HG02885 (cell line): ENCODE measurements around the gene LIG1.
A peak's percentile ranks its signal among the peaks of the same experiment; 100 is the strongest.

Experiments used
- ATAC-seq: cut with Tn5 transposase; IDR thresholded peaks from one replicate; pipeline ENCODE4 v1.9.1; 2021; ENCODE audit warnings: mild to moderate bottlenecking; ENCODE audit not compliant: unreplicated experiment, poor library complexity

LIG1 gene

DNA sequence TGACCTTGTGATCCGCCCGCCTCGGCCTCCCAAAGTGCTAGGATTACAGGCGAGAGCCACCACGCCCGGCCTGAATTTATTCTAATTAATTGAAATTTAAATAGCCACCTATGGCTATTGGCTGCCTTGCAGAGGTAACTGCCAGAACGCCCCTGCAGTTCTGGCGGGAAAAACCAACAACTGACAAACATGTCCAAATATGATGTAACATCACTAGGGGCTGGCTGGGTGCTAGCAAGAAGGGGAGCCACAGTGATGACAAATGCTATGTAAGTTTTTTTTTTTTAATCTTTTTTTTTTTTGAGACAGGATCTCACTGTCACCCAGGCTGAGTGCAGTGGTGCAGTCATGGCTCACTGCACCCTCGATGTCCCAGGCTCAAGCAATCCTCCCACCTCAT is 13.2 kb upstream of the LIG1 start:
- no peak for ATAC-seq

- ATAC-seq = no peak
Measured at GRCh38 chr19:48182434-48182833, 12.3 kb upstream of the LIG1 start.

- no peak for ATAC-seq
Measured at GRCh38 chr19:48181505-48181904, 11.4 kb upstream of the LIG1 start.

- no peak for ATAC-seq
Measured at GRCh38 chr19:48176226-48176625, 6.1 kb upstream of the LIG1 start.

- no peak for ATAC-seq
Measured at GRCh38 chr19:48175578-48175977, 5.4 kb upstream of the LIG1 start.

DNA sequence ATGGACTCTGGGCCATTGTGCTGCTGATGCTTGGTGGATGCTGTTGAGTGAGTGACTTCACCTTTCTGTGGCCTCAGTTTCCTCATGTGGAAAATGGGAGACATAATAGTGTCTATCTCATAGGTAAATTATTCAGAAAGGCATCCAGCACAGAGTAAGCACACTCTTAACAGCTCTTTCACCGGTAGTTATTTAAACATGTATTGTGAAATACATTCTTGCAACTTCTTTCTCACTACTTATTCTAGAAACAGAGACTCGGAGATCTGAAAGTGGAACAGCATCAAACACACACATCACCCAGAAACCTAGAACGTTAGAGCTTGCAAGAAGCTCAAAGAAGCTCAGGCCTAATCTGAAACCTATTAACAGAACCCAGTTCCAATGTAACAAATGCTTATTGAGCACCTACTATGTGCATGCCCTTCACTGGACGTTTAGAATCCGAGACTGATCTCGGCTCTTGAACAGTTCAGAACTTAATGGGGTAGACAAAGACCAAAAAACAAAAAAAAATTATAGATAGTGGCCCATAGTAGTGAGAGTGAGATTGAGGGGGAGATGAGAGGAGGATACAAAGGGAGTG is 4.4 kb upstream of the LIG1 start:
- ATAC-seq = no peak

DNA sequence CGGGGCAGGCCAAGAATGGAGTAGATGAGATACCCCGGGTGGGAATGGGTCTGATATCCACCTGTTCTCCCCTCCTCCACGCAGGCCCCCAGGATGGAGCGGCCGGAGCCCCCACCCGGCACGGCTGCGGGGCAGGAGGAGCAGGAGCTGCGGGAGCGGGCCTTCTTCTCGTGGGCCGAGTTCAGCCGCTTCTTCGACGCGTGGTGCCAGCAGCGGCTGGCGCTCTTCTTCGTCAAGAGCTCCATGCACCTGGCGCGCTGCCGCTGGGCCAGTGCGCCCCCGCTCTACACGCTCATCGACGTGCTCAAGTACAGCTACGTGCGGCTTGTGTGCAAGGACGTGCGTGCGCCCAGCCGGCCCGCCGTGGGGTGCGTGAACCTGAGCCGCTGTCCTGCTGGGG is 1.6 kb upstream of the LIG1 start:
- no peak for ATAC-seq

DNA sequence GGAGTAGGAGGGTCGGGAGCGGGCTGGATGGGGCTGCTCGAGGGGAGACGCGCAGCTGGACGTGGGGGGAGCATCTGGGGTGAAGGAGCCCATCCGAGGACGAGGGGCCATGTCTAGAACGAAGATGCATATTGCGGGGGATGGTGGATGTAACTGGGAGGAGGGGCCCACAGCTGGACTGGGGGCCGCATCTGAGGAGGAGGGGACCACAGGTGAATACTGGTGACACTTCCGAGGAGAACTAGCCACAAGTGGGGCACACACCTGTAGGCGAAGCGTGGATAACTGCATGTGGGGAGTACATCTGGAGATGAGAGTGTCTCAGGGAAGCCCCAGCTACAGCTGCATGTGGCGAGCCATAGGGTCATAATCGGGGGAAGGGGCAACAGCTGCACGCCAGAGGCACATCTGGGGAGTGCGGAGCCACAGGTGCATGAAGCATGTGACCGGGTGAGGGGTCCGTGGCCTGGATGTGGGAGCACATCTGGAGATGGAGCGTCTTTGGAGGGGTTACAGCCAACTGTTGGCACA is 738 bp upstream of the LIG1 start:
- no peak for ATAC-seq

DNA sequence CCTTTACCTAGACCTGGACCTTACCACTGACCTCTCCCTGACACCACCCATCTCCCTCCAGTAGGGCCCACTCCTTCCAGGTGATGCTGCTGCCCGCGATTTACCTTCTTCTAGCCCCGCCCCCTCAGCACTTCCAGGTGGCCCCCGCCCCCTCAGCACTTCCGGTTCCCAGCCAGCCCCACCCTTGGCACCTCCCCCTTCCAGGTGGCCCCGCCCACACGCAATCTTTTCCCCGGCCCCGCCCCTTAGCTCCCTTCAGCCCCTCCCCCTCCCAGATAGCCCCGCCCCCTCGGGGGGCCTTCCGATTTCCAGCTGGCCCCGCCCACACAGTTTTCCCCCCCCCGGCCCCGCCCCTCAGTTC is 586 bp downstream of the LIG1 start:
- peak; percentile 33 for ATAC-seq

DNA sequence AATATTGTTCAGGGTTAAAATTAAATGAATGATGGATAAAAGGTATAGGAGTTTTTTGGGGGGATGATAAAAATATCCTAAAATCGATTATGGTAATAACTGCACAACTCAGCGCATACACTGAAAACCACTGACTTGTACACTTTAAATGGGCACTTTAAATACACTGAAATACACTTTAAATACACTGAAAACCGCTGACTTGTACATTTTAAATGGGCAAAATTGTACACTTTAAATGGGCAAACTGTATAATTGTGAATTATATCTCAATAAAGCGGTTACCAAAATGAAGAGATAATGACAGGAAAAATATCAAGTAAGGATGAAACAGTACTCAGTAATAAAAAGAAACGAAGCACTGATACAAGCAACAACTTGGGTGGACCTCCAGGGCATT is 1.5 kb downstream of the LIG1 start:
- no peak for ATAC-seq

- ATAC-seq = no peak
Measured at GRCh38 chr19:48158210-48158790, 11.8 kb downstream of the LIG1 start.

DNA sequence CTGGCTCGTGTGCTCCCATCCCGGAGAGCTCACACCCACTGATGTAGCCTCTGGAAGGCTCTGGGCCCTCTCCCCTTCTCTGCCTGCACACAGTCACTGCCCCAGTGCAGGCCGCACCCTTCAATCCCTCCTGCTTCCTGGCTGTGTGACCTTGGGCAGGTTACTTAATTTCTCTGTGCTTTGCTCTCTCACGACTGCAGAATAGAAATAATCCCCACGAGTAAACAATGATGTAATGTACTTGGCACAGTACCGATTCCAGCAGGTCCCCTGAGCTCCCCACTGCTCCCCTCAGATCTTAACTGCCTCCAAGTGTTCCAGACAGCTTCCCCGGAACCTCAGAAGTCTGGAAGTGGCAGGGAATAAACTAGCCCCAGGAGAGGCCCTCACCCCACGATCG is 16.1 kb downstream of the LIG1 start:
- ATAC-seq = no peak

DNA sequence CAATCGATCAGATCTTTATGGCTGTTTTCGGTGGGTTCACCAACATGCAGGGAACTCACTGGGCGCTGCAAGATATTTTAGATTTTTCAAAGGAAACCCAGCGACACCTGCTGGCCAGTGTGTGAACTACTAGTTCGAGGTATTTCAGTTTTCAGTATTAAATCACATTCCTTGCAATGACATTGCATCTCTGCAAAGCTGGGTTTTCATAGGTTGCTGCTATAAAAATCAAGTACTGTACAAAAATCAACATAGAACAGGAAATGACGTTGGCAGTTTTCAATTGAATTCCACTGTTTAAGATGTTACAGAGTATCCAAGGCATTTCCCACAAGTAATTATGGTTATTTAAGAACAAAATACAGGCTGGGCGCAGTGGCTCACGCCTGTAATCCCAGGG is 17.6 kb downstream of the LIG1 start:
- no peak for ATAC-seq

- ATAC-seq = no peak
Measured at GRCh38 chr19:48149430-48149829, 20.7 kb downstream of the LIG1 start.

DNA sequence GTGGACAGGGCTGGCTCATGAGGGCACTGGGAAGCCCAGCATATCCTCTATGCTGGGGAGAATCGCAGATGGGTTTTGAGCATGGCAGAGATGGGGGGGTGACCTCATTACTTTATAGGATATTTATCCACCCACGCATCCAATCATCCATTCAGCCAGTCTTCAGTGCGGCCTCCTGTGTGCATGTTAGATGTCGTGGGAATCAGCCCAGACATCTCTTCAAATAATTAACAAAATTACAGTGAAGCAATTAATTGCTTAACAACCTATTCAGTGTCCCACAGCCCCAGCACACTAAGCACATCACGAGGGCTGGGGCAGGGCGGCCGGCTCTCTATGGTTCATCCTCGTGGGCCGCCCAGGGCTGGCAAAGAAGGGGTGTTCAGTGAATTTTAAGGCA is 21.6 kb downstream of the LIG1 start:
- ATAC-seq = no peak

GRCh38 chr19:48147597-48148175 is 22.5 kb downstream of the LIG1 start:
- ATAC-seq = no peak

DNA sequence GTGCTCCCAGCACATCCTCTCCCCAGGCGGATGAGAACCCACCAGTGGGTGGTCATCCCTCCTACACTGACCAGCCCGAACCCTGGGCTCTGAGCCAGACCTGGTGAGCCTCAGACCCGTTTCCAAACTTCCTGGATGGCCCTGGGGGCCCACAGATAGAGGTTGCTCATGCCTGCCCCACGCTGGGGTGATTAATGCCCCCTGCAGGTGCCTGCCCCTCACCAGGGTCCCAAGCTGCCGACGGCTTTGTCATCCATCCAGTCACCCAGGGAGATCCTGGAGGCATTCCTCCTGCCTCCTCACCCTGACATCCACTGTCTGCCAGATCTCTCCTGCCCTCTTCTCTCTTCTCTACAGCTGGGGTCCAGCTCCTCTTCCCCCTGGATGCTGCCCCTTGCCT is 31.1 kb downstream of the LIG1 start:
- ATAC-seq = no peak

- ATAC-seq = no peak
Measured at GRCh38 chr19:48137411-48137810, 32.7 kb downstream of the LIG1 start.

DNA sequence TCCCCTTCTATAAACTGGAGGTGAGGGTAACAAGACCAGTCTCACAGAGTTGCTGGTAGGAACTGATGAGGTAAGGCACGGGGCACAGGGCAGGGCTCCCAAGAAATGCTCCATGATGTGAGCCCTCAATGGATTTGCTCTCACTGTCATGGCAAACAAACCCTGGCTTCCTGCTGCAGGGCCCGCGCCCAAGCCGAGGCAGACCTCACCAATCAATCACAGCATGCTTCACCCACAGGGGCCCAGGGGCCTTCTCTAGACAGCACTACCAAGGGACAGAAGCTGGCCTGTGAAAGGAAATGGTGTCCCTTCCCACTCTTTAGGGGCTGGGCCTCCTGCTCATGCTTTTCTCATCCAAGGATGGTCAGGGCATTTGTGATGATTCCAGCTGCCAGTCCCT is 33.6 kb downstream of the LIG1 start:
- no peak for ATAC-seq

DNA sequence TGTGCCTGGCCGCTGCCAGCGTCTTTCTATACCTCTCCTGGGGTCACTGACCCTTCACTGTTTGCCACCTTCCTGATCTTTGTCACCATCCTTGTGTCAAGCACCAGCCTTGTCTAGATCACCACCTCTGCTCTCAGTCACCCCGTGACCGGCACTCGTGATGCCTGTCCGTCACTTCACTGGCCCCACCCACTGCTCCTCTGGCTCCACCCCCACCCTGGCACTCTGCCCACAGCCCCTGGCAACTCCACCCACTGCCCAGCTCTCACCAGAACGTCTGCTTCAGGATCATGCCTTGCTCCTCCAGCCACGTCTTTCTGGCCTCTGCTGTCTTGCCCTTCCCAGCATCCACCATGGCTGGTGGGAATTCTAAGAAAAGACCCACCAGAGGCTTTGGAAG is 34.7 kb downstream of the LIG1 start:
- ATAC-seq = no peak

DNA sequence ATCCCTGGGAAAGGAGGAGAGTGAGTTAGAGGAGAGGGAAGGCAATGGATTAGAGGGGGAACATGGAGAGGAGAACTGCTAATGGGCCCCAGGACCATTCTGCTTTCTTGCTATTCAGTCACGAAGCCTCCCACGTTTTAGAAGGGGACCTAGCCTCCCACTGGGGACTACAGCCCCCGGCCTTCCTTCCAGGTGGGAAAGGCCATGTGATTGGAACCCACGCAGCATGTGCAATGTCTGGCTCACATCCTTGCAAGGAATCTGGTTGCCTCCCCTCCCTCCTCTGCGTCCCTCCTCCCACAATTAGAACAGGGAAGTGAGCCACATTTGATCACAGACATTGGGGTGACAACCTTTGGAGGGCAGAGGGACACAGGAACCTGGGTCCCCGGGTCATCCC is 37.0 kb downstream of the LIG1 start:
- ATAC-seq = no peak

DNA sequence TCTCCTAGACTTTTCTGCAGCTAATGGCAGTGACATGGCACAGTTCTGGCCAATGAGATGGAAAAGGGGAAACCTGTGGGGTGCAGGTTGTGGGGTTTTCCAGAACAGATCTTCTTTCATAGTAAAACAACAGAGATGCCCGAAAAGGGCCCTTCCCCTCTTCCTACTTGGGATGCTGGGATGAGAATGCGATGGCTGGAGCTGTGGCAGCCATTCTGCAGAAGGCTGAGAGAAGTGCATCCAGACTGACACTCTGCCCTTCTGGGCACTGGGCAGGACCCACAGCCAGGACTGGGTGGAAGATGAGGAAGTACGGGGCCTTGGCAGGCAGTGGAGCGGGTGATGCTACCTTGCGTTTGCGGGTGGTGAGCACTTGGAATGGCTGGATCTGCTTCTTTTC is 42.6 kb downstream of the LIG1 start:
- no peak for ATAC-seq
